Measurements from ENCODE around the gene NLGN3. TPM values are rescaled to one million over a fixed set of nuclear protein-coding genes. Genes with fewer than 3 reads are reported as not detected.

Gene NLGN3
- total RNA-seq, 2 experiments from 2014 or later = 0.41 to 0.58 TPM

GRCh38 chrX:71148278-71148663, 3.6 kb downstream of the NLGN3 start:
- H3K4me3 Mint-ChIP-seq = no peak overlapping the region
- H3K27me3 Mint-ChIP-seq = no peaks in the 10 kb centered on the region
- H3K4me1 Mint-ChIP-seq = peaks cover 9% of the 10 kb centered on the region
- no peak overlapping the region for H3K27ac Mint-ChIP-seq
- no peaks in the 10 kb centered on the region for H3K36me3 Mint-ChIP-seq
- H3K9me3 Mint-ChIP-seq = no peaks in the 10 kb centered on the region
- no peak for DNase-seq

- peaks cover 2% of the 10 kb centered on the region for H3K4me1 Mint-ChIP-seq
- DNase-seq = no peak
- no peaks in the 10 kb centered on the region for H3K9me3 Mint-ChIP-seq
- H3K4me3 Mint-ChIP-seq = no peak overlapping the region
- H3K27ac Mint-ChIP-seq = no peak overlapping the region
- H3K36me3 Mint-ChIP-seq = no peaks in the 10 kb centered on the region
- H3K27me3 Mint-ChIP-seq = no peaks in the 10 kb centered on the region
These were observed 6.7 kb downstream of the NLGN3 start for GRCh38 chrX:71151366-71151765.

- no peak overlapping the region for H3K4me3 Mint-ChIP-seq
These were observed 9.6 kb downstream of the NLGN3 start for GRCh38 chrX:71154196-71154595.

GRCh38 chrX:71154641-71155040, 10.0 kb downstream of the NLGN3 start:
- DNase-seq = no peak
- Mint-ChIP-seq H3K27me3 (no peaks in the 10 kb centered on the region), H3K36me3 (no peaks in the 10 kb centered on the region), H3K9me3 (no peaks in the 10 kb centered on the region), H3K4me3 (no peak overlapping the region), H3K4me1 (peaks cover 6% of the 10 kb centered on the region), H3K27ac (no peak overlapping the region)

More at GRCh38 chrX:71154196-71154595, 9.6 kb downstream of the NLGN3 start:
- no peaks in the 10 kb centered on the region for H3K9me3 Mint-ChIP-seq
- peaks cover 3% of the 10 kb centered on the region for H3K4me1 Mint-ChIP-seq
- no peak for DNase-seq
- no peaks in the 10 kb centered on the region for H3K36me3 Mint-ChIP-seq
- no peak overlapping the region for H3K27ac Mint-ChIP-seq
- no peaks in the 10 kb centered on the region for H3K27me3 Mint-ChIP-seq

- Mint-ChIP-seq H3K9me3 (no peaks in the 10 kb centered on the region), H3K27me3 (no peaks in the 10 kb centered on the region), H3K27ac (no peak overlapping the region), H3K4me3 (no peak overlapping the region), H3K36me3 (peaks cover 2% of the 10 kb centered on the region), H3K4me1 (peaks cover 6% of the 10 kb centered on the region)
- DNase-seq = no peak
These were observed 14.0 kb downstream of the NLGN3 start for GRCh38 chrX:71158603-71159002.

- Mint-ChIP-seq H3K27ac (no peak overlapping the region), H3K4me3 (no peak overlapping the region), H3K27me3 (no peaks in the 10 kb centered on the region), H3K9me3 (no peaks in the 10 kb centered on the region), H3K4me1 (peaks cover 6% of the 10 kb centered on the region), H3K36me3 (peaks cover 2% of the 10 kb centered on the region)
- no peak for DNase-seq
These were observed 14.7 kb downstream of the NLGN3 start for GRCh38 chrX:71159335-71159734.

GRCh38 chrX:71160475-71160874, 15.8 kb downstream of the NLGN3 start:
- Mint-ChIP-seq H3K27me3 (no peaks in the 10 kb centered on the region), H3K4me3 (no peak overlapping the region), H3K4me1 (peaks cover 6% of the 10 kb centered on the region), H3K27ac (no peak overlapping the region), H3K36me3 (peaks cover 2% of the 10 kb centered on the region), H3K9me3 (no peaks in the 10 kb centered on the region)
- DNase-seq = no peak

- H3K27me3 Mint-ChIP-seq = no peaks in the 10 kb centered on the region
- H3K36me3 Mint-ChIP-seq = peaks cover 4% of the 10 kb centered on the region
- H3K27ac Mint-ChIP-seq = no peak overlapping the region
- H3K4me1 Mint-ChIP-seq = peaks cover 6% of the 10 kb centered on the region
- no peak for DNase-seq
- no peak overlapping the region for H3K4me3 Mint-ChIP-seq
- no peaks in the 10 kb centered on the region for H3K9me3 Mint-ChIP-seq
These were observed 18.3 kb downstream of the NLGN3 start for GRCh38 chrX:71162981-71163380.

GRCh38 chrX:71164071-71164470, 19.4 kb downstream of the NLGN3 start:
- peaks cover 4% of the 10 kb centered on the region for H3K36me3 Mint-ChIP-seq

GRCh38 chrX:71166461-71166860, 21.8 kb downstream of the NLGN3 start:
- Mint-ChIP-seq H3K36me3 (peaks cover 5% of the 10 kb centered on the region), H3K4me1 (peaks cover 3% of the 10 kb centered on the region), H3K9me3 (no peaks in the 10 kb centered on the region)

More at GRCh38 chrX:71164071-71164470, 19.4 kb downstream of the NLGN3 start:
- Mint-ChIP-seq H3K27ac (no peak overlapping the region), H3K4me3 (no peak overlapping the region), H3K27me3 (no peaks in the 10 kb centered on the region), H3K9me3 (no peaks in the 10 kb centered on the region), H3K4me1 (peaks cover 4% of the 10 kb centered on the region)
- no peak for DNase-seq

GRCh38 chrX:71167031-71167781, 22.6 kb downstream of the NLGN3 start:
- Mint-ChIP-seq H3K4me3 (no peak overlapping the region), H3K9me3 (no peaks in the 10 kb centered on the region), H3K27me3 (no peaks in the 10 kb centered on the region), H3K36me3 (peaks cover 6% of the 10 kb centered on the region), H3K4me1 (peaks cover 3% of the 10 kb centered on the region), H3K27ac (no peak overlapping the region)
- DNase-seq = no peak

More at GRCh38 chrX:71166461-71166860, 21.8 kb downstream of the NLGN3 start:
- H3K4me3 Mint-ChIP-seq = no peak overlapping the region
- no peak for DNase-seq
- no peak overlapping the region for H3K27ac Mint-ChIP-seq
- no peaks in the 10 kb centered on the region for H3K27me3 Mint-ChIP-seq

- H3K36me3 Mint-ChIP-seq = peaks cover 8% of the 10 kb centered on the region
- H3K27me3 Mint-ChIP-seq = no peaks in the 10 kb centered on the region
- H3K27ac Mint-ChIP-seq = no peak overlapping the region
- no peak overlapping the region for H3K4me3 Mint-ChIP-seq
- H3K9me3 Mint-ChIP-seq = no peaks in the 10 kb centered on the region
- H3K4me1 Mint-ChIP-seq = peaks cover 3% of the 10 kb centered on the region
- DNase-seq = no peak
These were observed 23.5 kb downstream of the NLGN3 start for GRCh38 chrX:71168134-71168533.

- Mint-ChIP-seq H3K36me3 (peaks cover 10% of the 10 kb centered on the region), H3K9me3 (no peaks in the 10 kb centered on the region), H3K4me1 (peaks cover 4% of the 10 kb centered on the region), H3K27me3 (no peaks in the 10 kb centered on the region), H3K27ac (no peak overlapping the region), H3K4me3 (no peak overlapping the region)
- no peak for DNase-seq
These were observed 24.9 kb downstream of the NLGN3 start for GRCh38 chrX:71169586-71169985.

- H3K27ac Mint-ChIP-seq = no peak overlapping the region
- no peaks in the 10 kb centered on the region for H3K9me3 Mint-ChIP-seq
- DNase-seq = no peak
- peaks cover 4% of the 10 kb centered on the region for H3K4me1 Mint-ChIP-seq
- H3K4me3 Mint-ChIP-seq = no peak overlapping the region
- H3K36me3 Mint-ChIP-seq = peaks cover 13% of the 10 kb centered on the region
- no peaks in the 10 kb centered on the region for H3K27me3 Mint-ChIP-seq
These were observed 26.0 kb downstream of the NLGN3 start for GRCh38 chrX:71170660-71171059.

- Mint-ChIP-seq H3K4me1 (peaks cover 4% of the 10 kb centered on the region), H3K27ac (no peak overlapping the region), H3K36me3 (peaks cover 13% of the 10 kb centered on the region), H3K9me3 (no peaks in the 10 kb centered on the region), H3K4me3 (no peak overlapping the region), H3K27me3 (no peaks in the 10 kb centered on the region)
- DNase-seq = no peak
These were observed 26.6 kb downstream of the NLGN3 start for GRCh38 chrX:71171110-71171801.

GRCh38 chrX:71173440-71173839, 28.8 kb downstream of the NLGN3 start:
- DNase-seq = no peak
- Mint-ChIP-seq H3K36me3 (peaks cover 16% of the 10 kb centered on the region), H3K27ac (no peak overlapping the region), H3K9me3 (no peaks in the 10 kb centered on the region), H3K4me1 (peaks cover 4% of the 10 kb centered on the region), H3K27me3 (no peaks in the 10 kb centered on the region), H3K4me3 (no peak overlapping the region)

All from activated naive CD8-positive, alpha-beta T cell treated with anti-CD3 and anti-CD28 coated beads for 36 hours (primary cell).